Endodermal cell (in vitro differentiated cells): Measurements from ENCODE around the gene NOS1AP. TPM values are rescaled to one million over a fixed set of nuclear protein-coding genes. Genes with fewer than 3 reads are reported as not detected.

Experiments used
- DNase-seq: peaks from one replicate; pipeline ENCODE4 v3.0.0-alpha.2; 2017
- H3K27ac ChIP-seq: 2 replicates; pipeline ENCODE4 v1.5.1; 2013; ENCODE audit warnings: mild to moderate bottlenecking, low read depth, low read length, moderate library complexity
- H3K27me3 ChIP-seq: 2 replicates; pipeline ENCODE4 v1.6.1; 2013; ENCODE audit warnings: mild to moderate bottlenecking, low read length, moderate library complexity; ENCODE audit not compliant: insufficient read depth, control insufficient read depth, poor library complexity, severe bottlenecking
- H3K36me3 ChIP-seq: 2 replicates; pipeline ENCODE4 v1.7.0; 2013; ENCODE audit warnings: mild to moderate bottlenecking, low read length, moderate library complexity; ENCODE audit not compliant: control insufficient read depth, insufficient read depth
- H3K4me1 ChIP-seq: one replicate; pipeline ENCODE4 v1.7.0; 2013; ENCODE audit warnings: low read length; ENCODE audit not compliant: control insufficient read depth, insufficient read depth
- H3K4me3 ChIP-seq: 2 replicates; pipeline ENCODE4 v1.5.1; 2013; ENCODE audit warnings: mild to moderate bottlenecking, low read length, moderate library complexity
- H3K9ac ChIP-seq: 2 replicates; pipeline ENCODE4 v1.6.1; 2013; ENCODE audit warnings: mild to moderate bottlenecking, low read length, moderate library complexity; ENCODE audit not compliant: poor library complexity, severe bottlenecking; ENCODE audit errors: extremely low read depth
- H3K9me3 ChIP-seq: 2 replicates; pipeline ENCODE4 v1.6.1; 2013; ENCODE audit warnings: mild to moderate bottlenecking, low read length, moderate library complexity; ENCODE audit not compliant: control insufficient read depth
- H3K27ac Mint-ChIP-seq: 2 replicates; pipeline ENCODE4 v1.8.0; 2020; ENCODE audit warnings: mixed read lengths
- H3K27me3 Mint-ChIP-seq: 2 replicates; pipeline ENCODE4 v1.8.0; 2021; ENCODE audit warnings: mild to moderate bottlenecking, mixed read lengths; ENCODE audit not compliant: insufficient read depth
- H3K36me3 Mint-ChIP-seq: 2 replicates; pipeline ENCODE4 v1.8.0; 2020; ENCODE audit warnings: low read depth, mixed read lengths
- H3K4me1 Mint-ChIP-seq: 2 replicates; pipeline ENCODE4 v1.8.0; 2020; ENCODE audit warnings: mixed read lengths
- H3K4me3 Mint-ChIP-seq: 2 replicates; pipeline ENCODE4 v1.8.0; 2020; ENCODE audit warnings: mild to moderate bottlenecking, moderate library complexity, mixed read lengths
- H3K9me3 Mint-ChIP-seq: 2 replicates; pipeline ENCODE4 v1.8.0; 2020; ENCODE audit warnings: mild to moderate bottlenecking, mixed read lengths
- WGBS, 2 experiments: methylation state at CpG; one replicate each; pipeline versions ENCODE4 v1.1.5 to v1.1.7; 2013; ENCODE audit warnings: missing lambda C conversion rate in 2 of 2, mixed read lengths in 1 of 2; ENCODE audit not compliant: insufficient coverage in 1 of 2, insufficient read length in 1 of 2; 5-methylcytosine and 5-hydroxymethylcytosine counted together
- total RNA-seq, 2 donors: library from RNA; stranded (reverse); fragmentation: NEBNext Ultra II Directional in 1 of 2; extraction: Animal tissue kit (Norgen Biotek cat#: 25700) in 1 of 2; gene quantifications; 2 replicates in 1 of 2; 3 replicates in 1 of 2; pipeline ENCODE4 v1.2.1, GENCODE V29; 2021
- TF ChIP-seq, protein P1 (sequence below): fragments of 200-600 bp; sonication (generic); conservative IDR thresholded peaks from 2 replicates; pipeline ENCODE4 v1.5.0; 2021; ENCODE audit warnings: antibody characterized with exemption, mild to moderate bottlenecking

Gene NOS1AP
- total RNA-seq, 2 donors from 2014 or later = 4.8 to 5.9 TPM

- no peak overlapping the region for H3K27ac ChIP-seq
- Mint-ChIP-seq H3K36me3 (no peaks in the 10 kb centered on the region), H3K4me1 (no peaks in the 10 kb centered on the region), H3K27ac (no peak overlapping the region), H3K4me3 (no peak overlapping the region), H3K27me3 (no peaks in the 10 kb centered on the region), H3K9me3 (no peaks in the 10 kb centered on the region)
- H3K4me1 ChIP-seq = peaks cover 8% of the 10 kb centered on the region
- no peak overlapping the region for H3K4me3 ChIP-seq
- no peak for DNase-seq
- H3K27me3 ChIP-seq = no peaks in the 10 kb centered on the region
- TF ChIP-seq, protein P1, sequence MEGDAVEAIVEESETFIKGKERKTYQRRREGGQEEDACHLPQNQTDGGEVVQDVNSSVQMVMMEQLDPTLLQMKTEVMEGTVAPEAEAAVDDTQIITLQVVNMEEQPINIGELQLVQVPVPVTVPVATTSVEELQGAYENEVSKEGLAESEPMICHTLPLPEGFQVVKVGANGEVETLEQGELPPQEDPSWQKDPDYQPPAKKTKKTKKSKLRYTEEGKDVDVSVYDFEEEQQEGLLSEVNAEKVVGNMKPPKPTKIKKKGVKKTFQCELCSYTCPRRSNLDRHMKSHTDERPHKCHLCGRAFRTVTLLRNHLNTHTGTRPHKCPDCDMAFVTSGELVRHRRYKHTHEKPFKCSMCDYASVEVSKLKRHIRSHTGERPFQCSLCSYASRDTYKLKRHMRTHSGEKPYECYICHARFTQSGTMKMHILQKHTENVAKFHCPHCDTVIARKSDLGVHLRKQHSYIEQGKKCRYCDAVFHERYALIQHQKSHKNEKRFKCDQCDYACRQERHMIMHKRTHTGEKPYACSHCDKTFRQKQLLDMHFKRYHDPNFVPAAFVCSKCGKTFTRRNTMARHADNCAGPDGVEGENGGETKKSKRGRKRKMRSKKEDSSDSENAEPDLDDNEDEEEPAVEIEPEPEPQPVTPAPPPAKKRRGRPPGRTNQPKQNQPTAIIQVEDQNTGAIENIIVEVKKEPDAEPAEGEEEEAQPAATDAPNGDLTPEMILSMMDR = no peak
- H3K36me3 ChIP-seq = no peaks in the 10 kb centered on the region
- H3K9ac ChIP-seq = no peak overlapping the region
- 91 to 96% methylated on average over 3 to 4 of the region's 4 CpGs for WGBS, 2 experiments
- no peaks in the 10 kb centered on the region for H3K9me3 ChIP-seq
These were observed 246.7 kb downstream of the NOS1AP start for GRCh38 chr1:162316187-162316586.

GRCh38 chr1:162317621-162318020 is 248.1 kb downstream of the NOS1AP start:
- H3K9ac ChIP-seq = no peak overlapping the region
- H3K27ac ChIP-seq = no peak overlapping the region
- Mint-ChIP-seq H3K4me3 (no peak overlapping the region), H3K27ac (no peak overlapping the region), H3K4me1 (no peaks in the 10 kb centered on the region), H3K27me3 (no peaks in the 10 kb centered on the region), H3K9me3 (no peaks in the 10 kb centered on the region), H3K36me3 (no peaks in the 10 kb centered on the region)
- TF ChIP-seq, protein P1 = no peak
- 93 to 95% methylated on average over 3 to 5 of the region's 5 CpGs for WGBS, 2 experiments
- no peak for DNase-seq
- H3K4me3 ChIP-seq = no peak overlapping the region
- no peaks in the 10 kb centered on the region for H3K27me3 ChIP-seq
- H3K9me3 ChIP-seq = no peaks in the 10 kb centered on the region
- peaks cover 8% of the 10 kb centered on the region for H3K4me1 ChIP-seq
- H3K36me3 ChIP-seq = no peaks in the 10 kb centered on the region

DNA sequence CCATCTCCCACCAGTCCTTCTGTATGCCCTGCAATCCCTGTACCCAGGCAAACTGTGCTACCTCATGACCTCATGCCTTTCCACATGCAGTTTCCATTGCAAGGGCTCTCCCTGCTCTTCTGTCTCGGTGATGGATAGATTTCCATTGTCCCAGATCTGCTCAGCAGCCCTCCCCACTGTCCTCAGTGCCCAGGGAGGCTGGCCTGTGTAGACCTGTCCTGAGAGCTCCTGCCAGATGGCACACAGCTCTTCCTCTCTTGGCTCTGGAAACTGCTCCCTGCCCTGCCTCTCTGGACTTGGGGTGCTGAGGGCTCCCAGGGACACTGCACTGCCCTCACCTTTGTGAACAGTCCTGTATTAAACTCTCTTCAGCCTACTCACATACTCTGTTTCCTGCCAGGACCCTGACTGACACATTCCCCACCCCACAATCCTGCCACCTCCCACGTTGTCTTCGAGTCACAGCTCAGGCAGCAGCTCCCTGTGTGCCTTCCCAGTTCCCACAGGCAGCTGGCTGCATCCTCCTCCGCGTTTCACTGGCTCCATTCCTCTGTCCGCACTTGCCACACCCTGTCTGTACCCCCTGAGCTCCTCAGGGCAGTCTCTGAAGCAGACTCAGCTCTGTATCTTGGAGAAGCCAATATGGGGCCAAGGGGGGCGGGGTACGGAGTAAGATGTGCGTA is 250.1 kb downstream of the NOS1AP start:
- no peaks in the 10 kb centered on the region for H3K27me3 ChIP-seq
- H3K36me3 Mint-ChIP-seq = no peaks in the 10 kb centered on the region
- TF ChIP-seq, protein P1 = no peak

More for the DNA sequence above, 250.1 kb downstream of the NOS1AP start:
- Mint-ChIP-seq H3K9me3 (no peaks in the 10 kb centered on the region), H3K4me1 (no peaks in the 10 kb centered on the region), H3K27ac (no peak overlapping the region), H3K27me3 (no peaks in the 10 kb centered on the region), H3K4me3 (no peak overlapping the region)
- Histone ChIP-seq H3K9me3 (no peaks in the 10 kb centered on the region), H3K4me1 (peaks cover 8% of the 10 kb centered on the region), H3K36me3 (no peaks in the 10 kb centered on the region), H3K4me3 (no peak overlapping the region), H3K9ac (no peak overlapping the region), H3K27ac (no peak overlapping the region)
- no peak for DNase-seq
- 80 to 89% methylated on average over 5 to 9 of the region's 9 CpGs for WGBS, 2 experiments
